ENCODE data around the gene CBFA2T2. TPM values are rescaled to one million over a fixed set of nuclear protein-coding genes. Genes with fewer than 3 reads are reported as not detected.

The CBFA2T2 gene
- total and polyA plus RNA-seq, 2 donors (not counting 1 experiment from before 2014, with no cell fraction given): 26.9 to 30.0 TPM

DNA sequence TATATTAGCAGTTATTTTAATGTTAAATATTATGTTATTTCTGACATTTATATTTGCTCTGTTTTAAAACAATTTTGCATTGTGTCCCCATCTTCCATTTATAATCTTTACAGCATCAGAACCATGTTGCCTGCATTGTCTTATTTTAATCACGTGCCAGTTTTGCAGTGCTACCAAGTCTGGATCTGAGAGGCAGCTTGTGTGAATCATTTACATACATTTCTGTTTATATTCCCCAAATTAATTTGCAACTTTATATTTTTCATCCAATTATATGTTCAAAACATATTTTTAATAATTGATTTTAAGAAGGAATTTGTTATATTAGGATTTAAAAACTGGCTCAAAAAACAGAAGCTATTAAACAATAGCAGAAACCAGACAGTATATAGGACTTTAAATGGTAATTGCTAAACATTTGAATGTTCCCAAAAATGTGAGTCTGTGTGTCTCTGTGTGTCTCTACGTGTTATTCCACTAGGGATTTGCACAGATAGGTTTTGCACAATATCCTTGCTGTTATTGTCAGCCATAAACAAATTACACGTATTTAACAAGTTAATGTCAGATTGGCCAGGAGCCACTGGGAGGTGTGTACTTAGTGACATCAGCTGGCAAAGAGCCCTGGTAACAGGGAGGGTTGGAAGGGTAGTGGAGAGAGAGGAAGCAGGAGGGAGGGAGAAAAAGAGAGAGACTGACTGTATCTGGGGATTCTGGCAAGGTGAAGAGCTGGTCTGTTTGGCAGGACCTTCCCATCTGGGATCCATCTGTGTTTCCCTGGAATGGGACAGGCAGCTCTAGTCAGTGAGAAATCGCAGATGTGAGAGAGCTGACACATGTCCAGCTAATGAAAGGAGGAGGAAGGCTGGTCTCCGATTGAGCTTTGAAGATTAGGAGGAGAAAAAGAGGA, 72.1 kb downstream of the CBFA2T2 start:
- Histone ChIP-seq H3K79me2 (ENCODE audit: control insufficient read depth, insufficient read depth, low read length) (peaks cover 78% of the 10 kb centered on the region), H3K4me3 (ENCODE audit: control extremely low read depth in 1 of 5, extremely low read depth in 1 of 5, insufficient read depth in 1 of 5, low read depth in 2 of 5, low read length in 4 of 5) (no peak overlapping the region), H3K4me1 (ENCODE audit: control insufficient read depth in 2 of 2, insufficient read depth in 2 of 2, low read length in 2 of 2) (no peaks in the 10 kb centered on the region), H3K9ac (ENCODE audit: low read length) (no peak overlapping the region), H2AFZ (ENCODE audit: insufficient read depth, low read depth, low read length, poor library complexity, severe bottlenecking) (no peak overlapping the region), H3K9me3 (ENCODE audit: control extremely low read depth in 1 of 3, control insufficient read depth in 2 of 3, insufficient read depth in 1 of 3, low read length in 2 of 3) (no peaks in the 10 kb centered on the region), H3K36me3 (replicated peaks in 1 of 2; ENCODE audit: control extremely low read depth in 1 of 2, control insufficient read depth in 1 of 2, extremely low read depth in 1 of 2, insufficient read depth in 2 of 2, low read length in 1 of 2) (no peaks in the 10 kb centered on the region), H3K27me3 (replicated peaks in 1 of 4; ENCODE audit: control extremely low read depth in 1 of 4, control insufficient read depth in 3 of 4, insufficient read depth in 4 of 4, low read length in 3 of 4) (no peaks in the 10 kb centered on the region), H3K4me2 (replicated peaks; ENCODE audit: low read depth, low read length, poor library complexity, severe bottlenecking) (no peak overlapping the region), H3K27ac (ENCODE audit: low read length in 2 of 2) (no peak overlapping the region), H4K20me1 (ENCODE audit: control insufficient read depth, insufficient read depth, low read length, poor library complexity, severe bottlenecking) (no peaks in the 10 kb centered on the region)
- 94% methylated on average over 2 of the region's 5 CpGs for WGBS (ENCODE audit: insufficient coverage)
- intact Hi-C loops (cut with micrococcal nuclease): no loop called here
- Mint-ChIP-seq H3K4me3 (no peak overlapping the region), H3K27me3 (no peaks in the 10 kb centered on the region), H3K9me3 (ENCODE audit: insufficient read depth) (no peaks in the 10 kb centered on the region), H3K4me1 (peaks cover 6% of the 10 kb centered on the region), H3K27ac (no peak overlapping the region)
- DNase-seq (no peak), ATAC-seq (ENCODE audit: low read depth) (no peak)
- POLR2A ChIA-PET: no interaction called here
- CTCF ChIA-PET: interaction anchor here (2.5 kb wide), 1 partner anchor 12 kb away, joined by 8 read pairs; no protein-coding TSS in a partner anchor
- TF ChIP-seq, protein P1, sequence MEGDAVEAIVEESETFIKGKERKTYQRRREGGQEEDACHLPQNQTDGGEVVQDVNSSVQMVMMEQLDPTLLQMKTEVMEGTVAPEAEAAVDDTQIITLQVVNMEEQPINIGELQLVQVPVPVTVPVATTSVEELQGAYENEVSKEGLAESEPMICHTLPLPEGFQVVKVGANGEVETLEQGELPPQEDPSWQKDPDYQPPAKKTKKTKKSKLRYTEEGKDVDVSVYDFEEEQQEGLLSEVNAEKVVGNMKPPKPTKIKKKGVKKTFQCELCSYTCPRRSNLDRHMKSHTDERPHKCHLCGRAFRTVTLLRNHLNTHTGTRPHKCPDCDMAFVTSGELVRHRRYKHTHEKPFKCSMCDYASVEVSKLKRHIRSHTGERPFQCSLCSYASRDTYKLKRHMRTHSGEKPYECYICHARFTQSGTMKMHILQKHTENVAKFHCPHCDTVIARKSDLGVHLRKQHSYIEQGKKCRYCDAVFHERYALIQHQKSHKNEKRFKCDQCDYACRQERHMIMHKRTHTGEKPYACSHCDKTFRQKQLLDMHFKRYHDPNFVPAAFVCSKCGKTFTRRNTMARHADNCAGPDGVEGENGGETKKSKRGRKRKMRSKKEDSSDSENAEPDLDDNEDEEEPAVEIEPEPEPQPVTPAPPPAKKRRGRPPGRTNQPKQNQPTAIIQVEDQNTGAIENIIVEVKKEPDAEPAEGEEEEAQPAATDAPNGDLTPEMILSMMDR (IDR thresholded peaks at IDR 0.05): no peak
- TF ChIP-seq EZH2 (IDR thresholded peaks at IDR 0.05; ENCODE audit: borderline replicate concordance, insufficient read depth, low read depth, low read length, poor library complexity, severe bottlenecking): no peak

DNA sequence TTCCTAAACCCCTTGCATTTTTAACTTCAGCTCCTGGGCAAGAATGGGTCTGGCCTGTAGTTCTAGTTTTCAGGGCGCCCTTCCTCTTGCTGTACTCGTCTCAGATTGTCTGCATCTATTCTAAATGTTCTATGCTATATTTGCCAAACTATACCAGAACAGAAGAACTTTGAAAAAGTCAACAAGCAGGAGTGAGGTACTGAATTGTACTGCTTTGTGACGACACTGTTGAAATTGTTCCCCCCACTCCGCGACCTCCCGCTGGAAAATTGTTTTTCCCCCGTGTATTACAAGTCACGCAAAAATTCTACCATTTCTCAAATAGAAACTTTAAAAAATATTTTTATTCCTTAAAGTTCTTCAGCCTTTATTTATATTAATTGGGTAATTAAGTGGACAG, 73.9 kb downstream of the CBFA2T2 start:
- ChIA-PET CTCF (no interaction called here), POLR2A (no interaction called here)
- H2AFZ ChIP-seq (ENCODE audit: insufficient read depth, low read depth, low read length, poor library complexity, severe bottlenecking): no peak overlapping the region
- intact Hi-C loops (cut with micrococcal nuclease): no loop called here
- Mint-ChIP-seq H3K27me3 (no peaks in the 10 kb centered on the region), H3K27ac (no peak overlapping the region), H3K4me1 (peaks cover 17% of the 10 kb centered on the region), H3K4me3 (no peak overlapping the region), H3K9me3 (ENCODE audit: insufficient read depth) (no peaks in the 10 kb centered on the region)
- no peaks in the 10 kb centered on the region for H3K36me3 ChIP-seq (replicated peaks in 1 of 2; ENCODE audit: control extremely low read depth in 1 of 2, control insufficient read depth in 1 of 2, extremely low read depth in 1 of 2, insufficient read depth in 2 of 2, low read length in 1 of 2)
- TF ChIP-seq, protein P1 (IDR thresholded peaks at IDR 0.05): no peak
- no peak for TF ChIP-seq EZH2 (IDR thresholded peaks at IDR 0.05; ENCODE audit: borderline replicate concordance, insufficient read depth, low read depth, low read length, poor library complexity, severe bottlenecking)
- no peaks in the 10 kb centered on the region for H3K27me3 ChIP-seq (replicated peaks in 1 of 4; ENCODE audit: control extremely low read depth in 1 of 4, control insufficient read depth in 3 of 4, insufficient read depth in 4 of 4, low read length in 3 of 4)
- no peaks in the 10 kb centered on the region for H4K20me1 ChIP-seq (ENCODE audit: control insufficient read depth, insufficient read depth, low read length, poor library complexity, severe bottlenecking)
- ATAC-seq (ENCODE audit: low read depth) (no peak), DNase-seq (no peak)
- peaks cover 8 to 10% of the 10 kb centered on the region in 2 donors for H3K4me1 ChIP-seq (ENCODE audit: control insufficient read depth in 2 of 2, insufficient read depth in 2 of 2, low read length in 2 of 2)
- H3K9ac ChIP-seq (ENCODE audit: low read length): no peak overlapping the region
- H3K4me2 ChIP-seq (replicated peaks; ENCODE audit: low read depth, low read length, poor library complexity, severe bottlenecking): no peak overlapping the region
- H3K4me3 ChIP-seq (ENCODE audit: control extremely low read depth in 1 of 5, extremely low read depth in 1 of 5, insufficient read depth in 1 of 5, low read depth in 2 of 5, low read length in 4 of 5): no peak overlapping the region
- peaks cover 73% of the 10 kb centered on the region for H3K79me2 ChIP-seq (ENCODE audit: control insufficient read depth, insufficient read depth, low read length)
- H3K27ac ChIP-seq (ENCODE audit: low read length in 2 of 2): no peak overlapping the region
- no peaks in the 10 kb centered on the region for H3K9me3 ChIP-seq (ENCODE audit: control extremely low read depth in 1 of 3, control insufficient read depth in 2 of 3, insufficient read depth in 1 of 3, low read length in 2 of 3)
- WGBS (ENCODE audit: insufficient coverage): no CpG with 5 or more reads among the region's 8 CpGs

Measured in B cell (primary cell).